Neural cell (in vitro differentiated cells): Measurements from ENCODE around the gene FNDC3A. TPM values are rescaled to one million over a fixed set of nuclear protein-coding genes. Genes with fewer than 3 reads are reported as not detected.
A peak's percentile ranks its signal among the peaks of the same experiment; 100 is the strongest.

Experiments used
- H2AFZ ChIP-seq: fragments of 200-600, 300-800 bp; sonication (generic), shearing (Covaris generic); 2 replicates; pipeline ENCODE4 v1.6.0; 2014; ENCODE audit warnings: low read depth, mild to moderate bottlenecking, antibody characterized with exemption, low read length, moderate library complexity
- H3F3A ChIP-seq: fragments of 200-600 bp; shearing (Covaris generic); 2 replicates; pipeline ENCODE4 v1.6.1; 2016; ENCODE audit warnings: mild to moderate bottlenecking, moderate library complexity, mixed read lengths, antibody characterized with exemption, low read length; ENCODE audit not compliant: insufficient read depth, poor library complexity, severe bottlenecking
- H3K27ac ChIP-seq: fragments of 200-600, 300-800 bp; sonication (generic), shearing (Covaris generic); 2 replicates; pipeline ENCODE4 v1.5.1; 2014; ENCODE audit warnings: mild to moderate bottlenecking, low read length, moderate library complexity
- H3K27me3 ChIP-seq: fragments of 300-800, 200-600 bp; sonication (generic), shearing (Covaris generic); 2 replicates; pipeline ENCODE4 v1.6.0; 2014; ENCODE audit warnings: mild to moderate bottlenecking, low read depth, low read length, moderate library complexity; ENCODE audit not compliant: insufficient read depth
- H3K36me3 ChIP-seq: fragments of 300-800, 200-600 bp; sonication (generic), shearing (Covaris generic); 2 replicates; pipeline ENCODE4 v1.5.1; 2014; ENCODE audit warnings: mild to moderate bottlenecking, antibody characterized with exemption, low read length, moderate library complexity; ENCODE audit not compliant: insufficient read depth
- H3K4me2 ChIP-seq: fragments of 300-800, 200-600 bp; sonication (generic), shearing (Covaris generic); 2 replicates; pipeline ENCODE4 v1.6.0; 2014; ENCODE audit warnings: mild to moderate bottlenecking, low read length
- H3K4me3 ChIP-seq: fragments of 300-800, 200-600 bp; sonication (generic), shearing (Covaris generic); 2 replicates; pipeline ENCODE4 v1.5.1; 2014; ENCODE audit warnings: mild to moderate bottlenecking, low read length, moderate library complexity
- H3K79me2 ChIP-seq: fragments of 200-600 bp; shearing (Covaris generic); replicated peaks from 2 replicates; pipeline ENCODE4 v1.6.0; 2014; ENCODE audit warnings: mild to moderate bottlenecking, low read length, moderate library complexity; ENCODE audit not compliant: insufficient read depth
- H3K9ac ChIP-seq: fragments of 300-800, 200-600 bp; sonication (generic), shearing (Covaris generic); 2 replicates; pipeline ENCODE4 v1.6.1; 2016; ENCODE audit warnings: mild to moderate bottlenecking, low read length, mixed read lengths
- H3K9me2 ChIP-seq: fragments of 200-600 bp; shearing (Covaris generic); 2 replicates; pipeline ENCODE4 v1.6.1; 2016; ENCODE audit warnings: mild to moderate bottlenecking, low read length, mixed read lengths; ENCODE audit not compliant: insufficient read depth
- H3K9me3 ChIP-seq: fragments of 200-600, 300-800 bp; sonication (generic), shearing (Covaris generic); 2 replicates; pipeline ENCODE4 v1.6.1; 2016; ENCODE audit warnings: mild to moderate bottlenecking, mixed run types, low read length, moderate library complexity, mixed read lengths
- H4K20me1 ChIP-seq: fragments of 200-600 bp; shearing (Covaris generic); 2 replicates; pipeline ENCODE4 v1.6.1; 2016; ENCODE audit warnings: mild to moderate bottlenecking, mixed run types; ENCODE audit not compliant: insufficient read depth
- EP300 ChIP-seq: fragments of 450-650 bp; conservative IDR thresholded peaks from 2 replicates; pipeline ENCODE4 v1.6.1; 2014; ENCODE audit warnings: antibody characterized with exemption, mild to moderate bottlenecking, moderate library complexity; ENCODE audit not compliant: poor library complexity, severe bottlenecking
- EZH2 ChIP-seq: fragments of 200-600, 300-800 bp; shearing (Covaris generic), sonication (generic); IDR thresholded peaks from 2 replicates; pipeline ENCODE4 v1.6.1; 2014; ENCODE audit warnings: antibody characterized with exemption, low read length, borderline replicate concordance, mild to moderate bottlenecking; ENCODE audit not compliant: insufficient read depth, poor library complexity, severe bottlenecking
- MXI1 ChIP-seq: fragments of 450-650 bp; conservative IDR thresholded peaks from 2 replicates; pipeline ENCODE4 v1.6.1; 2014; ENCODE audit warnings: antibody characterized with exemption, mild to moderate bottlenecking; ENCODE audit not compliant: poor library complexity, severe bottlenecking
- POLR2AphosphoS5 ChIP-seq: IDR thresholded peaks from 2 replicates; pipeline ENCODE4 v1.6.1; 2012
- RAD21 ChIP-seq: fragments of 450-650 bp; conservative IDR thresholded peaks from 2 replicates; pipeline ENCODE4 v1.6.1; 2014; ENCODE audit warnings: antibody characterized with exemption, mild to moderate bottlenecking, moderate library complexity
- SMC3 ChIP-seq: fragments of 450-650 bp; conservative IDR thresholded peaks from 2 replicates; pipeline ENCODE4 v1.6.1; 2014; ENCODE audit warnings: antibody characterized with exemption, mild to moderate bottlenecking, moderate library complexity; ENCODE audit not compliant: poor library complexity
- TAF1 ChIP-seq: IDR thresholded peaks from 2 replicates; pipeline ENCODE4 v1.6.1; 2012; ENCODE audit warnings: low read depth
- polyA plus RNA-seq: library from polyadenylated mRNA; depleted of rRNA; stranded (reverse); fragments of >200 nt; gene quantifications from 2 replicates; pipeline ENCODE4 v1.2.3, GENCODE V29; 2014
- TF ChIP-seq, protein P1 (sequence below): fragments of 450-650 bp; IDR thresholded peaks from 2 replicates; pipeline ENCODE4 v1.5.1; 2014; ENCODE audit warnings: antibody characterized with exemption, mild to moderate bottlenecking, moderate library complexity; ENCODE audit not compliant: poor library complexity, severe bottlenecking

FNDC3A gene
- polyA plus RNA-seq, 1 donor from 2014 or later: 83.8 TPM

DNA sequence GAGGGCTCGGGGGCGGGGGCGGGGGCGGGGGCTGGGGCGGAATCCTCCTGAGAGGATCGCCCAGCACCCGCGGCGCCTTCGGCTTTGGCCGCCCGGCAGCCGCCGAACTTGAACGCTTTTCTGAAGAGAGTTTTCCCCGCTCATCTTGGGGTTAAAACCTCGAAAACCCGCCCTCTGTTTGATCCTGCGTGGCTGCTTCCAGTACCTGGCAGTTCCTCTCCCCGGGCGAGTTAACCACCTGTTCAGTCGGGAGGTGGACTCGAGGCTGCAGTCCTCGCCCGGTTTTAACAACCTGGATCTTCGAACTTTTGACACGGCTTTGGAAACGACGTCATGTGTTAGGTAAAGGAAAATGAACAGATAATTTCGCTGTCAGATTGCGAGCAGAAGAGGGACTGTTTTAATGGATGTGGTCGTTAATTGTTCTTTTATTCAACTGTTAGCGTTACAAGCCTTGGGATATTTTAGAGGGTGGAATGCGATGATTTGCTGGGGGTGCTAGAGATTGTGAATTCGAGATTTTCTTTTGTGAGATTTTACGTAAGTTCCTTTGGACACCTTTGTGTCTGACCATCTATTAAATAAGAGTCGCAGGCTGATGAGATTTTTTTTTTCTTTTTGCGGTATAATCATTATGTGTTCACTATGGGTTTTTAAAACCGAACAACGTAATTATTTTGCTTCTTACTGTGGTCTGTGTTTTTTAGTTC is 1.0 kb downstream of the FNDC3A start:
- H3K79me2 ChIP-seq: peaks cover 49% of the 10 kb centered on the region
- no peak overlapping the region for H2AFZ ChIP-seq

DNA sequence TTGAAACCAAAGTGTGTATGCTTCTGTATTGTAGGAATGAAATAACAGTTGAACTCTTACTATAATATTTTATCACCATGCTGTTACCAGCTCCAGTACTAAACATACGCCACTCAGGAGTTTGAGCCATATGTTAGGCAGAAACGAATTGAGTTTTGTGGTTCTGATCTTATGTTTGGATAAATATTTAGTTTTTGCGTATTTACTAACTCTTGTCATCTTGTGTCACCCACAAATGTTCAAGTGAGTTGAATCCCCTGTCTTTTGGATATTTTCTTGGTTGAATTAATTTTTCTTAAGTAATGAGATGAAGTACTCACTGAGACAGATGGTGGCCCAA is 1.5 kb downstream of the FNDC3A start:
- no peaks in the 10 kb centered on the region for H3K27me3 ChIP-seq
- peak overlapping the region; percentile 88 for H3K9ac ChIP-seq
- TF ChIP-seq TAF1 (no peak), SMC3 (no peak), MXI1 (no peak), EZH2 (no peak), EP300 (no peak), RAD21 (no peak)
- TF ChIP-seq, protein P1, sequence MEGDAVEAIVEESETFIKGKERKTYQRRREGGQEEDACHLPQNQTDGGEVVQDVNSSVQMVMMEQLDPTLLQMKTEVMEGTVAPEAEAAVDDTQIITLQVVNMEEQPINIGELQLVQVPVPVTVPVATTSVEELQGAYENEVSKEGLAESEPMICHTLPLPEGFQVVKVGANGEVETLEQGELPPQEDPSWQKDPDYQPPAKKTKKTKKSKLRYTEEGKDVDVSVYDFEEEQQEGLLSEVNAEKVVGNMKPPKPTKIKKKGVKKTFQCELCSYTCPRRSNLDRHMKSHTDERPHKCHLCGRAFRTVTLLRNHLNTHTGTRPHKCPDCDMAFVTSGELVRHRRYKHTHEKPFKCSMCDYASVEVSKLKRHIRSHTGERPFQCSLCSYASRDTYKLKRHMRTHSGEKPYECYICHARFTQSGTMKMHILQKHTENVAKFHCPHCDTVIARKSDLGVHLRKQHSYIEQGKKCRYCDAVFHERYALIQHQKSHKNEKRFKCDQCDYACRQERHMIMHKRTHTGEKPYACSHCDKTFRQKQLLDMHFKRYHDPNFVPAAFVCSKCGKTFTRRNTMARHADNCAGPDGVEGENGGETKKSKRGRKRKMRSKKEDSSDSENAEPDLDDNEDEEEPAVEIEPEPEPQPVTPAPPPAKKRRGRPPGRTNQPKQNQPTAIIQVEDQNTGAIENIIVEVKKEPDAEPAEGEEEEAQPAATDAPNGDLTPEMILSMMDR: no peak
- H3K4me3 ChIP-seq: peak overlapping the region; percentile 89
- peaks cover 53% of the 10 kb centered on the region for H3K79me2 ChIP-seq
- H3K4me2 ChIP-seq: peak overlapping the region; percentile 81
- no peaks in the 10 kb centered on the region for H3K9me3 ChIP-seq
- H3F3A ChIP-seq: peaks cover 4% of the 10 kb centered on the region
- peak overlapping the region; percentile 92 for H3K27ac ChIP-seq
- H3K9me2 ChIP-seq: no peaks in the 10 kb centered on the region
- no peaks in the 10 kb centered on the region for H3K36me3 ChIP-seq
- no peak overlapping the region for H2AFZ ChIP-seq
- H4K20me1 ChIP-seq: no peaks in the 10 kb centered on the region

More for the DNA sequence above, 1.0 kb downstream of the FNDC3A start:
- no peak for TF ChIP-seq TAF1
- TF ChIP-seq MXI1: peak; percentile 16
- Histone ChIP-seq H4K20me1 (no peaks in the 10 kb centered on the region), H3K4me2 (peak overlapping the region; percentile 81), H3K9me3 (no peaks in the 10 kb centered on the region), H3K4me3 (peak overlapping the region; percentile 89), H3K27me3 (no peaks in the 10 kb centered on the region), H3K9ac (peak overlapping the region; percentile 88), H3F3A (peaks cover 4% of the 10 kb centered on the region), H3K36me3 (no peaks in the 10 kb centered on the region), H3K27ac (peak overlapping the region; percentile 92), H3K9me2 (no peaks in the 10 kb centered on the region)

DNA sequence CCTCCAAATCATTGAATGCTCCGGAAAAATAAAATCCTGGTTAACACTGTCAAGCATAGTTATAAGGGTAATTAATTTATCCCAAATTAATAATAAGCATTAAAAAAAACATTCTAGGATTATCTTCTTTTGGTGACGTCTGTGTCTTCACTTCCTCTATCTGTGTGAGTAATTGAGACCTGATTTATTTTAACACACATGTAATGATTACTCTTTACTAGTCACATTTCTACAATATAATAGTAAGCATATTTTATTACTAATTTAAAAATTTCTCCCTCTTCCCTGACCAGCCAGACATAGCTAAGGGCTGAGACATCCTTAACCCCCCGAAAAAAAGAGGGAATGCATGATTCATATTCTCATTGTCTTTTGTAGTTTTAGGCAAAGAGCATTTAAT is 2.3 kb downstream of the FNDC3A start:
- Histone ChIP-seq H3K9me3 (no peaks in the 10 kb centered on the region), H3K27ac (no peak overlapping the region), H3K27me3 (no peaks in the 10 kb centered on the region), H3K9ac (peak overlapping the region; percentile 7), H3K4me2 (peak overlapping the region; percentile 81), H4K20me1 (no peaks in the 10 kb centered on the region), H2AFZ (no peak overlapping the region), H3F3A (peaks cover 4% of the 10 kb centered on the region), H3K4me3 (peak overlapping the region; percentile 89), H3K79me2 (peaks cover 58% of the 10 kb centered on the region), H3K9me2 (no peaks in the 10 kb centered on the region), H3K36me3 (no peaks in the 10 kb centered on the region)
- TF ChIP-seq EZH2: no peak
- TF ChIP-seq POLR2AphosphoS5: no peak
- TF ChIP-seq SMC3: no peak
- TF ChIP-seq RAD21: no peak
- no peak for TF ChIP-seq EP300
